PC-3 (cell line): ENCODE measurements around the gene ERVK3-1. TPM values are rescaled to one million over a fixed set of nuclear protein-coding genes. Genes with fewer than 3 reads are reported as not detected.

Experiments
- ATAC-seq: fragments of 200-7000 bp; cut with Tn5 transposase; 2 replicates; pipeline ENCODE4 v1.9.1; 2020; ENCODE audit warnings: mild to moderate bottlenecking, moderate library complexity
- BruUV-seq: library from RNA; stranded (reverse); fragments of 400-500 nt; replicated peaks from 2 replicates; lab custom pipeline; 2021; lab: Mats Ljungman, UMichigan
- CTCF ChIA-PET: fragments of 300-600 bp; sonication (Branson Sonifier 250); formaldehyde crosslinking; loops from one replicate; lab custom pipeline; 2022; ENCODE audit warnings: antibody characterized with exemption; lab: Charles Lee
- POLR2A ChIA-PET: fragments of 300-600 bp; sonication (Branson Sonifier 250); formaldehyde crosslinking; loops from one replicate; lab custom pipeline; 2022; ENCODE audit warnings: antibody characterized with exemption; ENCODE audit not compliant: unreplicated experiment; lab: Charles Lee
- DNase-seq: peaks from one replicate; pipeline ENCODE4 v3.0.0-alpha.2; 2015
- H2AFZ ChIP-seq: fragments of 300-600 bp; sonication (generic); 2 replicates; pipeline ENCODE4 v1.6.0; 2016; ENCODE audit warnings: antibody characterized with exemption, low read length
- H3F3A ChIP-seq: fragments of 300-600 bp; sonication (generic); one replicate; pipeline ENCODE4 v1.6.0; 2017; ENCODE audit warnings: antibody characterized with exemption, low read length, control low read depth, mild to moderate bottlenecking; ENCODE audit not compliant: unreplicated experiment
- H3K27ac ChIP-seq: fragments of 300-600 bp; sonication (generic); 2 replicates; pipeline ENCODE4 v1.5.1; 2016; ENCODE audit warnings: mild to moderate bottlenecking, low read length
- H3K27me3 ChIP-seq: fragments of 300-600 bp; sonication (generic); 2 replicates; pipeline ENCODE4 v1.6.1; 2016; ENCODE audit warnings: low read length, mixed read lengths
- H3K36me3 ChIP-seq: fragments of 300-600 bp; sonication (generic); 2 replicates; pipeline ENCODE4 v1.6.1; 2016; ENCODE audit warnings: low read depth, mixed run types, low read length, mixed read lengths
- H3K4me1 ChIP-seq: fragments of 300-600 bp; sonication (generic); 2 replicates; pipeline ENCODE4 v1.5.1; 2016; ENCODE audit warnings: low read length; ENCODE audit not compliant: insufficient read depth
- H3K4me2 ChIP-seq: fragments of 300-600 bp; sonication (generic); 2 replicates; pipeline ENCODE4 v1.6.0; 2016; ENCODE audit warnings: low read length
- H3K4me3 ChIP-seq: fragments of 300-600 bp; sonication (generic); 2 replicates; pipeline ENCODE4 v1.5.1; 2016; ENCODE audit warnings: mild to moderate bottlenecking, low read length, mixed read lengths
- H3K79me2 ChIP-seq: fragments of 300-600 bp; sonication (generic); 2 replicates; pipeline ENCODE4 v1.6.1; 2017; ENCODE audit warnings: low read length, mixed read lengths
- H3K9ac ChIP-seq: fragments of 300-600 bp; sonication (generic); 2 replicates; pipeline ENCODE4 v1.6.0; 2016; ENCODE audit warnings: mild to moderate bottlenecking, low read length
- H3K9me2 ChIP-seq: fragments of 300-600 bp; sonication (generic); replicated peaks from 2 replicates; pipeline ENCODE4 v1.6.1; 2016; ENCODE audit warnings: mixed run types, low read length, mixed read lengths
- H3K9me3 ChIP-seq: fragments of 300-600 bp; sonication (generic); 2 replicates; pipeline ENCODE4 v1.6.1; 2016; ENCODE audit warnings: low read length, mixed read lengths
- H4K20me1 ChIP-seq: fragments of 300-600 bp; sonication (generic); 2 replicates; pipeline ENCODE4 v1.6.1; 2016; ENCODE audit warnings: low read length, mixed read lengths
- CTCF ChIP-seq: fragments of 300-600 bp; sonication (generic); conservative IDR thresholded peaks from 2 replicates; pipeline ENCODE4 v1.5.1; 2017; ENCODE audit warnings: antibody characterized with exemption, low read depth, mild to moderate bottlenecking, low read length
- EZH2 ChIP-seq: fragments of 300-600 bp; sonication (generic); IDR thresholded peaks from one replicate; pipeline ENCODE4 v1.6.1; 2017; ENCODE audit warnings: antibody characterized with exemption, mild to moderate bottlenecking, low read length; ENCODE audit not compliant: unreplicated experiment
- EZH2phosphoT487 ChIP-seq: fragments of 300-600 bp; sonication (generic); IDR thresholded peaks from 2 replicates; pipeline ENCODE4 v1.6.1; 2018; ENCODE audit warnings: mild to moderate bottlenecking, antibody characterized with exemption, low read length, borderline replicate concordance
- intact Hi-C: fragments of 100-400 bp; cut with micrococcal nuclease; formaldehyde crosslinking; loops from 2 replicates; pipeline ENCODE4 v1.9.0; 2023
- total RNA-seq: library from RNA; depleted of rRNA; stranded (reverse); fragments of >200 nt; gene quantifications from 2 replicates; pipeline ENCODE4 v1.2.3, GENCODE V29; 2014

The ERVK3-1 gene
- total RNA-seq, 1 experiment from 2014 or later: 104 TPM

- ChIA-PET POLR2A (no interaction called here), CTCF (no interaction called here)
- H3K9ac ChIP-seq: peak overlapping the region; percentile 89; the same call in 1 of the 2 replicates
- H3K4me2 ChIP-seq: peak overlapping the region; percentile 95
- no peaks in the 10 kb centered on the region for H3K9me3 ChIP-seq
- ATAC-seq (no peak), DNase-seq (no peak)
- no peaks in the 10 kb centered on the region for H3K9me2 ChIP-seq
- H3K4me3 ChIP-seq: peak overlapping the region; percentile 86
- TF ChIP-seq EZH2phosphoT487: no peak
- no peak for TF ChIP-seq CTCF
- TF ChIP-seq EZH2: no peak
- H3K27ac ChIP-seq: no peak overlapping the region
- H3K27me3 ChIP-seq: no peaks in the 10 kb centered on the region
- H3K79me2 ChIP-seq: peaks cover 71% of the 10 kb centered on the region
- peaks cover 8% of the 10 kb centered on the region for H3F3A ChIP-seq
- H2AFZ ChIP-seq: no peak overlapping the region
- peaks cover 16% of the 10 kb centered on the region for H3K4me1 ChIP-seq
- intact Hi-C loops: loop anchor here (2.0 kb wide), 1 partner anchor 25 kb away; the partner anchor contains the start of gene ERVK3-1
- BruUV-seq: no TSS peak
- no peaks in the 10 kb centered on the region for H4K20me1 ChIP-seq
- peaks cover 39% of the 10 kb centered on the region for H3K36me3 ChIP-seq
These were observed 25.3 kb upstream of the ERVK3-1 start for GRCh38 chr19:58279925-58280316.

- TF ChIP-seq CTCF: no peak
- no peak for TF ChIP-seq EZH2
- TF ChIP-seq EZH2phosphoT487: no peak
- H4K20me1 ChIP-seq: no peaks in the 10 kb centered on the region
- no peaks in the 10 kb centered on the region; the same call in 1 of the 2 replicates for H3K9me3 ChIP-seq
- peaks cover 56% of the 10 kb centered on the region for H3K79me2 ChIP-seq
- no peak overlapping the region for H3K4me2 ChIP-seq
- no peak overlapping the region for H3K9ac ChIP-seq
- H3K36me3 ChIP-seq: peaks cover 70% of the 10 kb centered on the region
- CTCF ChIA-PET: no interaction called here
- POLR2A ChIA-PET: no interaction called here
- H2AFZ ChIP-seq: no peak overlapping the region
- no peaks in the 10 kb centered on the region for H3F3A ChIP-seq
- DNase-seq (no peak), ATAC-seq (no peak)
- H3K9me2 ChIP-seq: no peaks in the 10 kb centered on the region
- no peak overlapping the region for H3K4me3 ChIP-seq
- intact Hi-C loops: no loop called here
- BruUV-seq: no TSS peak
- H3K27ac ChIP-seq: no peak overlapping the region
- H3K4me1 ChIP-seq: peaks cover 11% of the 10 kb centered on the region
- H3K27me3 ChIP-seq: no peaks in the 10 kb centered on the region
These were observed 21.0 kb upstream of the ERVK3-1 start for GRCh38 chr19:58284199-58284598.

- DNase-seq (no peak), ATAC-seq (no peak)
- ChIA-PET CTCF (no interaction called here), POLR2A (no interaction called here)
- no peaks in the 10 kb centered on the region for H3F3A ChIP-seq
- no peaks in the 10 kb centered on the region for H3K4me1 ChIP-seq
- BruUV-seq: no TSS peak
- no peak overlapping the region for H3K9ac ChIP-seq
- no peaks in the 10 kb centered on the region for H3K9me2 ChIP-seq
- H3K79me2 ChIP-seq: no peaks in the 10 kb centered on the region
- intact Hi-C loops: no loop called here
- H3K4me3 ChIP-seq: no peak overlapping the region
- peaks cover 24% of the 10 kb centered on the region for H3K9me3 ChIP-seq
- no peaks in the 10 kb centered on the region for H3K27me3 ChIP-seq
- peaks cover 93% of the 10 kb centered on the region for H3K36me3 ChIP-seq
- H3K4me2 ChIP-seq: no peak overlapping the region
- no peak overlapping the region for H3K27ac ChIP-seq
- no peak for TF ChIP-seq EZH2
- TF ChIP-seq CTCF: no peak
- no peak for TF ChIP-seq EZH2phosphoT487
- no peaks in the 10 kb centered on the region for H4K20me1 ChIP-seq
- no peak overlapping the region for H2AFZ ChIP-seq
These were observed 13.2 kb upstream of the ERVK3-1 start for GRCh38 chr19:58291943-58292342.
